Measurements from ENCODE around the gene CXCR3. TPM values are rescaled to one million over a fixed set of nuclear protein-coding genes. Genes with fewer than 3 reads are reported as not detected.

The CXCR3 gene
- total RNA-seq, 1 donor from 2014 or later = not detected

- no peaks in the 10 kb centered on the region for H3K27me3 Mint-ChIP-seq (ENCODE audit: unreplicated experiment)
- no peak overlapping the region for H3K4me3 Mint-ChIP-seq (ENCODE audit: unreplicated experiment)
- no peaks in the 10 kb centered on the region for H3K36me3 Mint-ChIP-seq (ENCODE audit: unreplicated experiment)
- no peaks in the 10 kb centered on the region for H3K4me1 Mint-ChIP-seq (ENCODE audit: low read depth, unreplicated experiment)
- H3K27ac Mint-ChIP-seq (ENCODE audit: unreplicated experiment) = no peak overlapping the region
- no peak for TF ChIP-seq CTCF (IDR thresholded peaks at IDR 0.05; ENCODE audit: partially characterized antibody, unreplicated experiment)
- no peak for DNase-seq
- H3K9me3 Mint-ChIP-seq (ENCODE audit: unreplicated experiment) = no peaks in the 10 kb centered on the region
Observed at GRCh38 chrX:71622576-71623450, 4.5 kb upstream of the CXCR3 start.

GRCh38 chrX:71622032-71622575 is 3.8 kb upstream of the CXCR3 start:
- Mint-ChIP-seq H3K9me3 (ENCODE audit: unreplicated experiment) (no peaks in the 10 kb centered on the region), H3K4me3 (ENCODE audit: unreplicated experiment) (no peak overlapping the region), H3K27ac (ENCODE audit: unreplicated experiment) (no peak overlapping the region), H3K27me3 (ENCODE audit: unreplicated experiment) (no peaks in the 10 kb centered on the region), H3K4me1 (ENCODE audit: low read depth, unreplicated experiment) (no peaks in the 10 kb centered on the region), H3K36me3 (ENCODE audit: unreplicated experiment) (no peaks in the 10 kb centered on the region)
- TF ChIP-seq CTCF (IDR thresholded peaks at IDR 0.05; ENCODE audit: partially characterized antibody, unreplicated experiment) = no peak
- no peak for DNase-seq

- no peak for TF ChIP-seq CTCF (IDR thresholded peaks at IDR 0.05; ENCODE audit: partially characterized antibody, unreplicated experiment)
- H3K4me3 Mint-ChIP-seq (ENCODE audit: unreplicated experiment) = no peak overlapping the region
- no peaks in the 10 kb centered on the region for H3K4me1 Mint-ChIP-seq (ENCODE audit: low read depth, unreplicated experiment)
- H3K36me3 Mint-ChIP-seq (ENCODE audit: unreplicated experiment) = no peaks in the 10 kb centered on the region
- no peaks in the 10 kb centered on the region for H3K9me3 Mint-ChIP-seq (ENCODE audit: unreplicated experiment)
- H3K27me3 Mint-ChIP-seq (ENCODE audit: unreplicated experiment) = no peaks in the 10 kb centered on the region
- DNase-seq = no peak
- no peak overlapping the region for H3K27ac Mint-ChIP-seq (ENCODE audit: unreplicated experiment)
Observed at GRCh38 chrX:71621603-71622002, 3.3 kb upstream of the CXCR3 start.

- no peak overlapping the region for H3K27ac Mint-ChIP-seq (ENCODE audit: unreplicated experiment)
- no peak for TF ChIP-seq CTCF (IDR thresholded peaks at IDR 0.05; ENCODE audit: partially characterized antibody, unreplicated experiment)
- DNase-seq = no peak
- no peaks in the 10 kb centered on the region for H3K27me3 Mint-ChIP-seq (ENCODE audit: unreplicated experiment)
- no peaks in the 10 kb centered on the region for H3K36me3 Mint-ChIP-seq (ENCODE audit: unreplicated experiment)
- H3K9me3 Mint-ChIP-seq (ENCODE audit: unreplicated experiment) = peaks cover 4% of the 10 kb centered on the region
- no peaks in the 10 kb centered on the region for H3K4me1 Mint-ChIP-seq (ENCODE audit: low read depth, unreplicated experiment)
- no peak overlapping the region for H3K4me3 Mint-ChIP-seq (ENCODE audit: unreplicated experiment)
Observed at GRCh38 chrX:71619986-71620385, 1.7 kb upstream of the CXCR3 start.

GRCh38 chrX:71619193-71619592 is 882 bp upstream of the CXCR3 start:
- no peak for TF ChIP-seq CTCF (IDR thresholded peaks at IDR 0.05; ENCODE audit: partially characterized antibody, unreplicated experiment)
- no peaks in the 10 kb centered on the region for H3K36me3 Mint-ChIP-seq (ENCODE audit: unreplicated experiment)
- no peak overlapping the region for H3K27ac Mint-ChIP-seq (ENCODE audit: unreplicated experiment)
- DNase-seq = no peak
- no peaks in the 10 kb centered on the region for H3K4me1 Mint-ChIP-seq (ENCODE audit: low read depth, unreplicated experiment)
- no peak overlapping the region for H3K4me3 Mint-ChIP-seq (ENCODE audit: unreplicated experiment)
- peaks cover 6% of the 10 kb centered on the region for H3K9me3 Mint-ChIP-seq (ENCODE audit: unreplicated experiment)
- no peaks in the 10 kb centered on the region for H3K27me3 Mint-ChIP-seq (ENCODE audit: unreplicated experiment)

Measured in glutamatergic neuron (in vitro differentiated cells).